ENCODE results near the gene ELAVL1.
"Not testable (repeated sequence)": the region's sequence is repeated elsewhere in the genome, so short reads cannot be mapped to it uniquely, and the experiment has no call there.

Gene ELAVL1

GRCh38 chr19:8025316-8025715, 19.9 kb upstream of the ELAVL1 start:
- TF ChIP-seq CTBP1 (IDR thresholded peaks at IDR 0.05; ENCODE audit: borderline replicate concordance): no peak
- POLR2A ChIA-PET: no interaction called here
- CTCF ChIA-PET: no interaction called here
- no peak for DNase-seq (ENCODE audit: extremely low spot score)

GRCh38 chr19:8024256-8024655, 18.8 kb upstream of the ELAVL1 start:
- DNase-seq (ENCODE audit: extremely low spot score); POLR2A ChIA-PET: not testable (repeated sequence)
- CTCF ChIA-PET: interaction anchor here (0.7 to 1.8 kb wide), 2 partner anchors 23 to 347 kb away, joined by 3 to 5 read pairs; no protein-coding TSS in a partner anchor

GRCh38 chr19:8023371-8023770, 17.9 kb upstream of the ELAVL1 start:
- ChIA-PET POLR2A (no interaction called here), CTCF (interaction anchor here (1.8 kb wide), 1 partner anchor 22 kb away, joined by 5 read pairs; no protein-coding TSS in a partner anchor)
- DNase-seq (ENCODE audit: extremely low spot score): no peak
- TF ChIP-seq LEF1 (IDR thresholded peaks at IDR 0.05; ENCODE audit: borderline replicate concordance) (no peak), ELF4 (IDR thresholded peaks at IDR 0.05) (no peak), FOXA1 (IDR thresholded peaks at IDR 0.05) (no peak), BHLHE40 (IDR thresholded peaks at IDR 0.05; ENCODE audit: borderline replicate concordance) (no peak), SP1 (IDR thresholded peaks at IDR 0.05) (no peak), SUZ12 (IDR thresholded peaks at IDR 0.05) (no peak), FOXM1 (IDR thresholded peaks at IDR 0.05; ENCODE audit: borderline replicate concordance) (no peak), ZNF384 (IDR thresholded peaks at IDR 0.05) (no peak), HDGF (IDR thresholded peaks at IDR 0.05; ENCODE audit: borderline replicate concordance) (no peak), NFRKB (IDR thresholded peaks at IDR 0.05) (no peak), L3MBTL2 (conservative IDR thresholded peaks at IDR 0.05) (no peak), ARNT (IDR thresholded peaks at IDR 0.05) (no peak)

- no peak for DNase-seq (ENCODE audit: extremely low spot score)
- CTCF ChIA-PET: no interaction called here
- POLR2A ChIA-PET: no interaction called here
- TF ChIP-seq ELF4 (IDR thresholded peaks at IDR 0.05) (no peak), ARNT (IDR thresholded peaks at IDR 0.05) (no peak), FOXK2 (IDR thresholded peaks at IDR 0.05) (no peak), FOXA1 (IDR thresholded peaks at IDR 0.05) (no peak)
Observed at GRCh38 chr19:8022275-8022674, 16.8 kb upstream of the ELAVL1 start.

GRCh38 chr19:8021374-8021773, 15.9 kb upstream of the ELAVL1 start:
- TF ChIP-seq NFRKB (IDR thresholded peaks at IDR 0.05): no peak
- ChIA-PET POLR2A (no interaction called here), CTCF (no interaction called here)
- no peak for DNase-seq (ENCODE audit: extremely low spot score)

GRCh38 chr19:8020681-8021080, 15.2 kb upstream of the ELAVL1 start:
- POLR2A ChIA-PET: no interaction called here
- TF ChIP-seq CTBP1 (IDR thresholded peaks at IDR 0.05; ENCODE audit: borderline replicate concordance) (no peak), FOXK2 (IDR thresholded peaks at IDR 0.05) (no peak), LEF1 (IDR thresholded peaks at IDR 0.05; ENCODE audit: borderline replicate concordance) (no peak), SP1 (IDR thresholded peaks at IDR 0.05) (no peak), ARNT (IDR thresholded peaks at IDR 0.05) (no peak), NFRKB (IDR thresholded peaks at IDR 0.05) (no peak), SUZ12 (IDR thresholded peaks at IDR 0.05) (no peak), ELF4 (IDR thresholded peaks at IDR 0.05) (no peak), PKNOX1 (IDR thresholded peaks at IDR 0.05) (no peak), FOXM1 (IDR thresholded peaks at IDR 0.05; ENCODE audit: borderline replicate concordance) (no peak), ZNF384 (IDR thresholded peaks at IDR 0.05) (no peak), FOXA1 (IDR thresholded peaks at IDR 0.05) (no peak), BHLHE40 (IDR thresholded peaks at IDR 0.05; ENCODE audit: borderline replicate concordance) (no peak), HDGF (IDR thresholded peaks at IDR 0.05; ENCODE audit: borderline replicate concordance) (no peak), TARDBP (IDR thresholded peaks at IDR 0.05) (no peak), L3MBTL2 (conservative IDR thresholded peaks at IDR 0.05) (no peak)
- DNase-seq (ENCODE audit: extremely low spot score): no peak
- CTCF ChIA-PET: interaction anchor here (1.7 kb wide), 1 partner anchor 18 kb away, joined by 3 read pairs; no protein-coding TSS in a partner anchor

GRCh38 chr19:8017808-8018207, 12.4 kb upstream of the ELAVL1 start:
- ChIA-PET POLR2A (interaction anchor here (1.0 kb wide), 1 partner anchor 13 kb away, joined by 3 read pairs; no protein-coding TSS in a partner anchor), CTCF (no interaction called here)
- TF ChIP-seq ARNT (IDR thresholded peaks at IDR 0.05): no peak
- TF ChIP-seq LEF1 (IDR thresholded peaks at IDR 0.05; ENCODE audit: borderline replicate concordance): no peak
- TF ChIP-seq CTBP1 (IDR thresholded peaks at IDR 0.05; ENCODE audit: borderline replicate concordance): no peak
- TF ChIP-seq BHLHE40 (IDR thresholded peaks at IDR 0.05; ENCODE audit: borderline replicate concordance): no peak
- no peak for TF ChIP-seq FOXM1 (IDR thresholded peaks at IDR 0.05; ENCODE audit: borderline replicate concordance)
- no peak for TF ChIP-seq FOXK2 (IDR thresholded peaks at IDR 0.05)
- no peak for TF ChIP-seq ELF4 (IDR thresholded peaks at IDR 0.05)
- DNase-seq (ENCODE audit: extremely low spot score): peak; percentile 48

GRCh38 chr19:8004723-8005513, 523 bp downstream of the ELAVL1 start:
- TF ChIP-seq FOXM1 (IDR thresholded peaks at IDR 0.05; ENCODE audit: borderline replicate concordance): no peak
- TF ChIP-seq BHLHE40 (IDR thresholded peaks at IDR 0.05; ENCODE audit: borderline replicate concordance): no peak
- no peak for TF ChIP-seq LEF1 (IDR thresholded peaks at IDR 0.05; ENCODE audit: borderline replicate concordance)
- no peak for TF ChIP-seq ARNT (IDR thresholded peaks at IDR 0.05)
- TF ChIP-seq L3MBTL2 (conservative IDR thresholded peaks at IDR 0.05): no peak
- TF ChIP-seq ZNF384 (IDR thresholded peaks at IDR 0.05): no peak
- TF ChIP-seq FOXA1 (IDR thresholded peaks at IDR 0.05): no peak
- TF ChIP-seq HDGF (IDR thresholded peaks at IDR 0.05; ENCODE audit: borderline replicate concordance): no peak
- TF ChIP-seq FOXK2 (IDR thresholded peaks at IDR 0.05): no peak
- TF ChIP-seq TARDBP (IDR thresholded peaks at IDR 0.05): no peak
- no peak for TF ChIP-seq SP1 (IDR thresholded peaks at IDR 0.05)
- DNase-seq (ENCODE audit: extremely low spot score): peak; percentile 26
- POLR2A ChIA-PET: interaction anchor here (0.5 to 1.9 kb wide), 7 partner anchors 13 to 154 kb away, joined by 3 to 12 read pairs (median 3); partner anchors contain the start of gene TIMM44
- CTCF ChIA-PET: no interaction called here

Measured in HEK293T (cell line).